Measurements from ENCODE around the gene IL24. TPM values are rescaled to one million over a fixed set of nuclear protein-coding genes. Genes with fewer than 3 reads are reported as not detected.

IL24 gene
- total RNA-seq, 2 donors from 2014 or later = not detected

GRCh38 chr1:206854401-206855129, 42.7 kb upstream of the IL24 start:
- H3K9me3 ChIP-seq = no peaks in the 10 kb centered on the region
- TF ChIP-seq CTCF (IDR thresholded peaks at IDR 0.05) = no peak
- no peak overlapping the region for H3K27ac ChIP-seq
- no peak for DNase-seq
- H3K4me3 ChIP-seq = no peak overlapping the region
- H3K36me3 ChIP-seq = no peaks in the 10 kb centered on the region
- intact Hi-C loops (cut with DNase I) = no loop called here
- no peaks in the 10 kb centered on the region for H3K4me1 ChIP-seq
- H3K9ac ChIP-seq (ENCODE audit: low read depth in 2 of 2, low read length in 2 of 2) = no peak overlapping the region
- no peaks in the 10 kb centered on the region for H3K27me3 ChIP-seq

GRCh38 chr1:206855859-206856258, 41.4 kb upstream of the IL24 start:
- no peak for DNase-seq
- Histone ChIP-seq H3K9ac (ENCODE audit: low read depth in 2 of 2, low read length in 2 of 2) (no peak overlapping the region), H3K27ac (no peak overlapping the region), H3K36me3 (no peaks in the 10 kb centered on the region), H3K27me3 (no peaks in the 10 kb centered on the region), H3K4me1 (no peaks in the 10 kb centered on the region), H3K4me3 (no peak overlapping the region), H3K9me3 (no peaks in the 10 kb centered on the region)
- intact Hi-C loops (cut with DNase I) = no loop called here
- TF ChIP-seq CTCF (IDR thresholded peaks at IDR 0.05) = no peak

GRCh38 chr1:206856674-206857464, 40.4 kb upstream of the IL24 start:
- no peaks in the 10 kb centered on the region for H3K27me3 ChIP-seq
- no peaks in the 10 kb centered on the region for H3K9me3 ChIP-seq
- DNase-seq = no peak
- H3K4me1 ChIP-seq = no peaks in the 10 kb centered on the region
- no peaks in the 10 kb centered on the region for H3K36me3 ChIP-seq
- no peak overlapping the region for H3K9ac ChIP-seq (ENCODE audit: low read depth in 2 of 2, low read length in 2 of 2)
- H3K27ac ChIP-seq = no peak overlapping the region
- no peak for TF ChIP-seq CTCF (IDR thresholded peaks at IDR 0.05)
- H3K4me3 ChIP-seq = no peak overlapping the region
- intact Hi-C loops (cut with DNase I) = no loop called here

- intact Hi-C loops (cut with DNase I) = no loop called here
- H3K4me3 ChIP-seq = no peak overlapping the region
- DNase-seq = no peak
- no peak overlapping the region for H3K9ac ChIP-seq (ENCODE audit: low read depth in 2 of 2, low read length in 2 of 2)
- H3K9me3 ChIP-seq = no peaks in the 10 kb centered on the region
- no peak for TF ChIP-seq CTCF (IDR thresholded peaks at IDR 0.05)
- no peak overlapping the region for H3K27ac ChIP-seq
- H3K4me1 ChIP-seq = no peaks in the 10 kb centered on the region
- no peaks in the 10 kb centered on the region for H3K36me3 ChIP-seq
- no peaks in the 10 kb centered on the region for H3K27me3 ChIP-seq
Measured at GRCh38 chr1:206859082-206859521, 38.1 kb upstream of the IL24 start.

GRCh38 chr1:206860165-206860564, 37.1 kb upstream of the IL24 start:
- H3K36me3 ChIP-seq = no peaks in the 10 kb centered on the region
- H3K9ac ChIP-seq (ENCODE audit: low read depth in 2 of 2, low read length in 2 of 2) = no peak overlapping the region
- H3K9me3 ChIP-seq = no peaks in the 10 kb centered on the region
- no peak overlapping the region for H3K27ac ChIP-seq
- intact Hi-C loops (cut with DNase I) = loop anchor here (5.0 kb wide), 2 partner anchors 47 to 132 kb away; no protein-coding TSS in a partner anchor
- no peak for DNase-seq
- no peak overlapping the region for H3K4me3 ChIP-seq
- no peak for TF ChIP-seq CTCF (IDR thresholded peaks at IDR 0.05)
- H3K27me3 ChIP-seq = no peaks in the 10 kb centered on the region
- no peaks in the 10 kb centered on the region for H3K4me1 ChIP-seq

Measured in colonic mucosa (tissue), 4 donors.